Activated CD4-positive, alpha-beta T cell treated with anti-CD3 and anti-CD28 coated beads, Interleukin-2, Interleukin-6, amounts not matched to agents 100 ng/mL and 50 ng/mL, durations not matched to agents 16 hours and 8 hours (primary cell): ENCODE data around the gene ZSCAN9.

Experiments used
- DNase-seq: peaks from one replicate; pipeline ENCODE4 v3.0.0-alpha.2; 2020

The ZSCAN9 gene

DNA sequence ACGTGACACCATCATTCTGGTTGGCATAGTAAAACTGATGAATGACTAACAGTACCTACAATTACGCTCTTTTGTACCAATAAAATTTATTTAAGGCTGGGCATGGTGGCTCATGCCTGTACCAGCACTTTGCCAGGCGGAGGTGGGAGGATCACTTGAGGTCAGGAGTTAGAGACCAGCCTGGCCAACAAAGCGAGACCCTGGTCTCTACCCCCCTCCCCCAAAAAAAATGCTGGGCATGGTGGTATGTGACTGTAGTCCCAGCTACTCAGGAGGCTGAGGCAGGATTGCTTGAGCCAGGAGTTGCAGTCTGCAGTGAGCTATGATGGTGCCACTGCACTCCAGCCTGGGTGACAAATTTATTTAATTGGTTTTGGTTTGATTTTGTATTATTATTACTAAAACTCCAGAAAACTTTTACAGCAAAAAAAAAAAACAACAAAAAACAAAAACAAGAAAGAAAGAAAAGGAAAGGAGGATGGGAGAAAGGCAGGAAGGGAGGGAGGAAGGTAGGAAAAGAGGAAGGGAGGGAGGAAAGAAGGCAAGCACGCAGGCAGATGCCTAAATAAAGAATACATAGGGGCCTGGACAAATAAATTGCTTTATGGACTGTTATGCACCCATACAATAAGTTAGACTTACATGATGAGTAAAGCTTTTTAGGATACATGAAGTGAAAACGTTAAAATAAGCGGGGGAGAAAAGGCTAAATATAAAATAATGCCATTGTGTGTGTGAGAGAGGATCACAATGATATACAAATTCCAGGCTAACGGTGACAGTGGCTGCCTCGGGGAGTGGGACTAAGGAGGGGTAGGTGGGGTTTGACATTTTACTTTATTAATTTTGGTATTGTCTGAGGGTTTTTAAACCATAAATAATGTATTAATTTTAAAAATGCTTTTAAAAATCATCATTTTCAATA lies 682 bp upstream of the ZSCAN9 start:
- DNase-seq: no peak

DNA sequence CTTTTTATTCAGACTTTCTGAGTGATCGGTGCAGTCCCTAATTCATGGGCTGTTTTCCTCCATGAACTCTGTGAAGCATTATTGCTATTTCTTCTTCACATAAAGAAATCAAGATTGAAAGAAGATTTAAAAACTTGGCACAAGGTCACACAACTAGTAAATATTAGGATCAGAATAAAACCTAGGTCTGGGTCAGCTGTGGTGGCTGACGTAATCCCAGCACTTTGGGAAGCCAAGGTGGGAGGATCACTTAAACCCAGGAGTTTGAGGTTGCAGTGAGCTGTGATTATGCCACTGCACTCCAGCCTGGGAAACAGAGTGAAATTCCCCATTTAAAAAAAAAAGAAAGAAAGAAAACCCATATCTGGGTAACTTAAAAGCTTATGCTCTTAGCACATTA lies 1.4 kb downstream of the ZSCAN9 start:
- DNase-seq: no peak

DNA sequence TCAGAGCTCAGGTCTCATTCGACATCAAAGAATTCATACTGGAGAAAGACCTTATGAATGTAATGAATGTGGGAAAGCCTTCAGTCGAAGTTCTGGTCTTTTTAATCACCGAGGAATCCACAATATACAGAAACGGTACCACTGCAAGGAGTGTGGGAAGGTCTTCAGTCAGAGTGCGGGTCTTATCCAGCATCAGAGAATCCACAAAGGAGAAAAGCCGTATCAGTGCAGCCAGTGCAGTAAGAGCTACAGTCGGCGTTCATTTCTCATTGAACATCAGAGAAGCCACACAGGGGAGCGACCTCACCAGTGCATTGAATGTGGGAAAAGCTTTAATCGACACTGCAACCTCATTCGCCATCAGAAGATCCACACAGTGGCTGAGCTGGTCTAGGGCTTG lies 7.7 kb downstream of the ZSCAN9 start:
- DNase-seq: no peak

DNA sequence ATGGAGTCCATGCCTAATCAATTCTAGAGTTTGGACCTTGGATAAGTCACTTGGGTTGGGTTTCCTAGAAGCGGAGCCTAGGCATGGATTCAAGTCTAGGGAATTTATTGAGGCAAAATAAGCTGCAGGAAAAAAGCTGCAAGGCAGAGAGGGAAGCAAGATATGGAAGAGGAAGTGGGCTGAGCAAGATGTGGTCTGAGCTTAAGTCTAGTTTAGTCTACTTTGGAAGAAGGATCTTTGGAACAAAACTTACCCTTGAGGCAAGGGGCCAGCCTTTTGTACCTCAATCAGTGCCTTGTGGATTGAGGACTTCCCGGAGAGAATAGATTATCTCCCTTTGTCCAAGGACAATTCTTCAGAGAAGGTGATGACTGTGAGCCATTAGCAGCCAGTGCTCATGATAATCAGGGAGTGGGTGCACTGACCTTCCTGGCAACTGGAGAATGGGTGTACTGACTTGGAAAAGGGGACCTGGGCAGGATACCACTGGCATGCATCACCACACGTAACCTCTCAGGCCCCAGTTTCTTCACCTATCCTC lies 10.9 kb downstream of the ZSCAN9 start:
- no peak for DNase-seq

DNA sequence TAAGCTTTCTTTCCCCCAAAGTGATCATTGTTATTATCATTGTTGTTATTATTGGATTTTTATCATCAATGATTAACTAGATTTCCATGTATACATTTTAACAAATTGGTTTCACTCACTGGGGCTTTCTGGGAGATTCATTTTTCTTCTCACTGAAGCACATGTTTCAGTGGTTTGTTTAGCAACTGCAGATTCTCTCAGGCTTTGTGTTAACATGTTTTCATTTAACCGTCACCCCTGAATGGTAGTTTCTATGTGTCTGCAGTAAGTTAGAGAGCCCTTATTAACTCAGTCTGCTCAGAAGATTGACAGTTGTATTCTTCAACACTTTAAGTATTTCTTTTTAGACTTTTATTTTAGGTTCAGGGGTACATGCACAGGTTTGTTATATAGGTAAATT lies 14.6 kb downstream of the ZSCAN9 start:
- DNase-seq: no peak

DNA sequence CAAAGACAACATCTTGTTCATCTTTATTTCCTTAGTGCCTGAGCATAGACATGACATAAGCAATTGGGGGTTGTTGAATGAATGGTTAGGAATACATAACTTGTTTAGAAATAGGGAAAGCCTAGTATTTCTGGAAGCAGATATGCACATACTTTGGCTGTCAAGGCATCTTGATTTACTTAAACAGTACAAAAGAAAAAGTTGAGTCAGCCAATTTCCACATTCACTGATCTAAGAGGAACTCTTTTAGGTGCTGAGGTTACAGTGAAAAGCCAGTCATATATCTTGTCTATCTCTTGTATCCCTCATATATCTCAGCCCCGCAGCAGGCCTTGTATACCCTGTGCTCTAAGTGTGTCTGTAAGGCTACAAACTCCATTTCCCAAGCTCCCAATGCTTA lies 15.4 kb downstream of the ZSCAN9 start:
- DNase-seq: no peak

DNA sequence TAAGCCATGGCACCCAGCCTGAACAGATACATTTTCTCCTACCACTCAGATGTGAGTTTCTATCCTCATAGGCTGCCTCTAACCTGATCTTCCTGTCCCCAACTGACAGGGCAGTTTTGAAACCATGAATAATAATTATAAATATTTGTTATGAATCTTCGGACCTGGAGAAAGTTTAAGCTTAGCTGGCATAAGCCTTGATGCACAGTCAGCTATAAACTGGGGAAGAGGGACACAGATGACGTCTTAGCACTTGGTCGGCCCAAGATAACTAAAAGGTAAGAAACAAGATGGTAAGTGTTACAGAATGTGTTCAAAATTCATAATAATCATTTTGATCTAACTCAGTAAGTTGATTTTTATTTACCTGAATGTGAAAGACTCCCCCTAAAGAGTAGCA lies 18.9 kb downstream of the ZSCAN9 start:
- DNase-seq: no peak

DNA sequence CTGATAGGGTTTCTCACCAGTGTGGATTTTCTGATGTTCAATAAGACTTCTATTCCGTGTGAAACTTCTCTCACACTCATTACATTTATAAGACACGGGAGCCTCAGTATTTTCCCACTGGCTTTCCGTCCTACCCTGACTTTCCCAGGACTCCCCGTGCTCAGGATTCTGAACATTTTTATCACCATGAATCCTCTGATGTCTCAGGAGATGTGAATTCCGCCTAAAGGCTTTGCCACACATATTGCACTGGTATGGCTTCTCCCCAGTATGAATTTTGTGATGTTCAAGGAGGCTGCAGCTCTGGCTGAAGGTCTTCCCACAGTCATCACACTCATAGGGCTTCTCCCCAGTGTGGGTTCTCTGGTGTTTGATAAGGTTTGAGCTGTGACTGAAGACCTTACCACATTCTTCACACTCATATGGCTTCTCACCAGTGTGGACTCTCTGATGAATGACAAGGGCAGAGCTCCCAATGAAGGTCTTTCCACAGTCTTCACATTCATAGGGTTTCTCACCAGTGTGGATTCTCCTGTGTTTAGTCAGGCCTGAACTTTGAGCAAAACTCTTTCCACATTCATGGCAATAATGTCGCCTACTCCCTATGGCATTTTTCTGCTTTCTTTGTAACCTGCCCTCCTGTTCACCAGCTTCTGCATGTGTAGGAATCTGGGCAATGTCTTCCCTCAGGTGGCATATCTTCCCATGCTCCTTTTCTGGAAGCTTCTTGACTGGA lies 20.3 kb downstream of the ZSCAN9 start:
- no peak for DNase-seq

DNA sequence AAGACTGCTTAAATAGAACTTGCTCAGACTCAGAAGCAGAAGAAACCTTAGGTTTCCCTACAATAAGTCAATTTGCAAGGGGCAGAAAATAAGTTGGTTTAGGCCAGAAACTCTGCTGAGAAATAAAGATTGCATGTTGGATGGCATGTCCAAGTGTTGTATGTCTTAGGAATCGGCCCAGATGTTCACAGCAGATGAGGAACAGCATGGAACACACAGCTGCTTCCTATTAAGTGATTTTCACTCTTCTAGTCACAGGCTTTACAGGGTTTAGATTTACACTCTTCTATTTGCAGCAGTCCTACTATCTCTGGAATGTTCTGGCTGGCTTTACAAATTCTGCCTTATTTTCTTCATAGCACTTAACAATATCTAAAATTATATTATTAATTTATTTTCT lies 23.8 kb downstream of the ZSCAN9 start:
- no peak for DNase-seq

DNA sequence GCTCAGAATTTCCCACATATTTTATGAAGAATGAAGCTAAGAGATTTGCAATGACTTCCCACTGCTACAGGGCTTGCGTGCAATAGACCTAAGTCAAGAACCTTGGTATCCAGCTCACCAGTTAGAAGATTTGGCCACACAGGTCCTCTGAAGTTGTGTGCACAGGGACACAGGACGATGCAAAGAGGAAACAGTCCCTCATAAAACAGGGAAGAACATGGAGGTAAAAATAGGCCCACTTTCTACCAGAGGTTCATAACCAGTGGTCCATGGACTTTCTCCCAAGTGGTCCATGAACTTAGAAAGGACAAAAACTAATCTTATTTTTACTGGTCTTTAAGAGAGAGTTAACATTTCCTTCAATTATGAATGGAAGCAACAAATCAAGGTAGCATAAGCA lies 25.7 kb downstream of the ZSCAN9 start:
- no peak for DNase-seq

DNA sequence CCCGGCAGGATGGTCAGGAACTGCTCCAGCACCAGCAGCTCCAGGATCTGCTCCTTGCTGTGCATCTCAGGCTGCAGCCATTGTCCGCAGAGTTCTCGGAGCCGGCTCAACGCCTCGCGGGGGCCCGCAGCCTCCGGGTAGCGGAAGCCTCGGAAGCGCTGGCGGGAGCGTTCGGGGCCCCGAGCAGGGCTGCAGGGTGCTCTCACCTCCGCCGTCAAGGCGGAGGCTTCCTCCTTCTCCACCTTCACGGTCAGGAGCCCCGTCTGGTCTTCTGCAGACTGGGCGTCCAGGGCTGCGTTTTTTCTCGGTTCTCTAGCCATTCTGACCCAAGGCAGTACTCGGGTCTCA lies 26.6 kb downstream of the ZSCAN9 start:
- DNase-seq: peak; percentile 58

DNA sequence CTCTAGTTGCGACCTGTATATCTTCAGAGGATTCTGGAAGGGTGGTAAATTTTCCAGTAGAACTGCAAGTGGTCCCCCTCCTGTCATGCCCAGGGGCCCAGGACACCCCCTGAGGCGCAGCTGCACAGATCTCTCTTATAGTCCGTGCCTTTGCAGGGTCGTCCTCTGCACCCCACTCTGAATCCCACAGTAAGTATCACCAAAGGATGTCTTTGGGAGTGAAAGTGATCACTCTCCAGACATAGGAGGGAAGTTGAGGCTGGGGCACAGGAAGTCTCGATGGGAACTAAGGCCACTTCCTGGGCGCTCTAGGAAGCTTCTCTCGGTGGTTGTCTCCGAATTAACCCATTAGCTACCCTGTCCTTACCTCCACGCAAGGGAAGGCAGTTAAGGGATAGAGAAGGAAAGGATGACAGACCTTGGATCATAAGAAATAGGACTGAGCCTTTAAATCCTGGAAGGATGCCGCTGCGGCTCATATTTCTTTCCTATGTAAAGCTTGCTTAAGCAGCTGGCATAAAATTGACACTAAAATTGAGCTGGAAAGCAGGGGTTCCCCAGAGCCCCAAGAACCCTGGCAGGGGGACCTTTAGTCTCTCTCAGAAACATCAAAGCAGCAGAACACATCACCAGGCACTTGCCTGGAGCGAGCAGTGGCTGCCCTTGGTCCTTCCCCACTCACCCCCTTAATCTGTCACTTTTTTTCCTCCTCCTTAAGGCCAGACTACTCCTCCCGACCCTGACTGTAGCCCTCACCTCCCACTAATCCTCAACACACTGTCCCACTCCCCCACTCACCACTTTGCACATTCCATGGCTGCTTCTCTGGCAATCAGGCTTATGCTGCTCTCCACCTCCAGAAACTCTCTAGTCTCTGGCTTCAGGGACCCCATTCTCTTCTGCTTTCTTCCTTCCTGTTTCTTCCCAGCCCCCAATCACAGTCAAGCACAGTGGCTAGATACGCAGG lies 27.2 kb downstream of the ZSCAN9 start, which contains the start of gene ZKSCAN4:
Gene ZKSCAN4 (minus strand): TSS at position 261 of the 967 bp plus-strand sequence. CDS start 289 bp downstream, outside the sequence.
- DNase-seq: peak; percentile 85

DNA sequence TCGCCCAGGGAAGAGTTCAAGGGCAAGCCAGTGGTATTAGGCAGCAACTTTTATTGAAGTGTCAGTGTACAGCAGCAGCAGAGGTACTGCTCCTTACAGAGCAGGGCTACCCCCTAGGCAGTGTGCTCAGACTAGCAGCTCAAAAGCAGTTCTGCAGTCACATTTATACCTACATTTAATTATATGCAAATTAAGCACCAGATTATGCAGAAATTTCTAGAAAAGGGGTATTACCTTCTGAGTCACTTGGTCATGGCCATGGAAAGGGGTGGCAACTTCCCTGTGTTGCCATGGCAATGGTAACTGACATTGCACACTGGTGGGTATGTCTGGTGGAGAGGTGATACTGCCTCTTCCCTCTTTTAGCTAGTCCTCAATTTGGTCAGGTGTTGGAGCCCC lies 29.0 kb downstream of the ZSCAN9 start:
- DNase-seq: peak; percentile 5

DNA sequence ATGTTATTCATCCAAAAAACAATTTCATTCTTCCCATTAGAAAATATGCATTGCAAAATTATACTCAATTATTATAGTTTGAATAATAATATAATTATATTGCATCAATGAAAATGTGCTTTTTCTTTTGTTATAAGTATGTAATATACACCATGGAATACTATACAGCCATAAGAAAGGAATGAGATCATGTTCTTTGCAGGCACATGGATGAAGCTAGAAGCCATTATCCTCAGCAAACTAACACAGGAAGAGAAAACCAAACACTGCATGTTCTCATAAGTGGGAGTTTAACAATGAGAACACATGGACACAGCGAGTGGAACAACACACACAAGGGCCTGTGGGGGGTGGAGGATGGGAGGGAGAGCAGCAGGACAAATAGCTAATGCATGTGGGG lies 32.0 kb downstream of the ZSCAN9 start:
- no peak for DNase-seq

DNA sequence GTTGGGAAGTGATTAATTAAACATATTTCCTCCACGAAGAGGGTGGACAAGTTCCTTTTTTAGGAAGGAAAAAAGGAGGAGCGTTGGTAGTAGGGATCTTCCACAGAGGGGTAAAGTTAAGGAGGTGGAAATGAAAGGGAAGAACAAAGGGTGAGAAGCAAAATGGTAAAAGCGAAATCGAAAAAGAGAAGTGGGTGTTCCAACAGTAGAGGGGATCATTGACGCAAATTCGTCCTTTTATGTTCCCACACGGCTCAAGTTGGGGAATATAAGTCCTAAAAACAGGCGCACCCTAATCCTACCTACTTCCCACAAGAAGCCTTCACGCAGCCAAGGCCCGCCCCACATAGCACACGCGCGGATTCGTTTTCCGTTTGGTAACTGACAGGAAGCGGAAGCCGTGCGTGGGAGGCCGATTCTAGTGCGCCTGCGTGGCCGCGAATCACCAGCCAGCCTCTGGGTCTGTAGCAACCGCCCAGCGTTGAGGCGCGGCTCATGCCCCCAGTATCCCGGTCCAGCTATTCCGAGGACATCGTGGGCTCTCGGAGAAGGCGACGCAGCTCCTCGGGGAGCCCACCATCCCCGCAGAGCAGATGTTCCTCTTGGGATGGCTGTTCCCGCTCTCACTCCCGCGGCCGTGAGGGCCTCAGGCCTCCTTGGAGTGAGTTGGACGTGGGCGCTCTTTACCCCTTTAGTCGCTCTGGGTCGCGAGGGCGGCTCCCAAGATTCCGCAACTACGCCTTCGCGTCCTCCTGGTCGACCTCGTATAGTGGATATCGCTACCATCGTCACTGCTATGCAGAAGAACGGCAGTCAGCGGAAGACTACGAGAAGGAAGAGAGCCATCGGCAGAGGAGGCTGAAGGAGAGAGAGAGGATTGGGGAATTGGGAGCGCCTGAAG lies 34.1 kb downstream of the ZSCAN9 start, which contains the start of gene NKAPL:
Gene NKAPL (plus strand): TSS at position 421 of the 901 bp plus-strand sequence. CDS start 75 bp downstream, at position 496.
- DNase-seq: peak; percentile 38

DNA sequence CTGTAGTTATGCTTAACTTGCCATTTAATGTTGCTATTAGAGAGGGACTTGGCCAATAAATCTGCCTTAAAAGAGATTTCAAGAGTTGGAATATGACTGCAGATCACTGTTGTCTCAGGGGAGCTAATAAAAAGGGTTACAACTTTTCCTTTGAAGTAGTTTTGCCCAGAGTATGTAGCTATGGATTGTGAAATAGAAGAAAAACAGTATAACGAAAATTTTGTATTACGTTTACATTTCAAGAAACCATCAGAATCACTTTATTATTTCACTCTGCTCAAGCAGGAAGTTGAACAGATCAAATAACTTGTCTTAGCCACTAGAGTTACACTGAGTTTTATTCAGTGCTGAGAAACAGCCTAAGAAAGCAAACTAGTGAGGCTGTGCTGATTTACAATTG lies 38.8 kb downstream of the ZSCAN9 start:
- no peak for DNase-seq

DNA sequence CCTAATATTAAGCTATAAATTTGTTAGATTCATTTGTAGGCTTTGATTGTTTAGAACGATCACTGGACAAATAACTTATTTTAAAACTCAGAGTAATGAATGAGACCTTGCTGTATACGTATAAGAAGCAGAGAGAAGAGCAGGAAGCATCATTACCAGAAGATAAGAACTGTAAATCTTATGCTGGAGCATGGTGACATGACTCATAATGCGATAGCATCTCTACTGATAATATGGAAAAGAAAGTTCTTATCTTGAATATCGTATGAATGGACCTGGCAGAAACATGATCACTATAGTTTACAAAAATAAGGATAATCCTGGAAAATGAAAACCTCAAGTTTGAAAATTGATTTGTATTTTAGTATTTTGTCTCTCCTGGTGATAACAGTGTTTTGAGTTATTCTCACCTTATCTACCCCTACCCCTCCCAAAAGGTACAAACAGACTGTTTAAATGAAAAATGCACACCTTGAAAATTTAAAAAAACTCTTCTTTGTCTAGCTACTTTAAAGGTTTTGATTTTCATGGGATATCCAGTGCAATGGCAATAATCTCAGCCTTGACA lies 39.8 kb downstream of the ZSCAN9 start:
- no peak for DNase-seq

DNA sequence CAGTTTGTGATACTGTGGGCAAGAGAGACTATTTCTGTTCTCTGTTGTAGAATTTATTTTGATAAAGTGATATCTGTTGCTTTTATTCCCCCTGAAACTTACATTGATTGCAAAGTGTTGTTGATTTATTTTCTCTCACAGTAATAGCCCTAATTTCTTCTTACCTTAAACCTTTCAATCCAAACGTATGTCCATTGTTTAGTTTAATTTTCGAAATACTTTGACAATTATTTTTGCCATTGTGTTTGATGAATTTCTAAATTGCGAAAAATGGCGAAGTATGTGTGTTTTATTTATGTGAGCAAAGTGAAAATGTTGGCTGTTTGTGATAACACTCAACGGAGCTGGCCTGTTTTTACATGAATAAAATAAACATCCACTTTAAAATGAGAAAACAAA lies 41.5 kb downstream of the ZSCAN9 start:
- DNase-seq: no peak

DNA sequence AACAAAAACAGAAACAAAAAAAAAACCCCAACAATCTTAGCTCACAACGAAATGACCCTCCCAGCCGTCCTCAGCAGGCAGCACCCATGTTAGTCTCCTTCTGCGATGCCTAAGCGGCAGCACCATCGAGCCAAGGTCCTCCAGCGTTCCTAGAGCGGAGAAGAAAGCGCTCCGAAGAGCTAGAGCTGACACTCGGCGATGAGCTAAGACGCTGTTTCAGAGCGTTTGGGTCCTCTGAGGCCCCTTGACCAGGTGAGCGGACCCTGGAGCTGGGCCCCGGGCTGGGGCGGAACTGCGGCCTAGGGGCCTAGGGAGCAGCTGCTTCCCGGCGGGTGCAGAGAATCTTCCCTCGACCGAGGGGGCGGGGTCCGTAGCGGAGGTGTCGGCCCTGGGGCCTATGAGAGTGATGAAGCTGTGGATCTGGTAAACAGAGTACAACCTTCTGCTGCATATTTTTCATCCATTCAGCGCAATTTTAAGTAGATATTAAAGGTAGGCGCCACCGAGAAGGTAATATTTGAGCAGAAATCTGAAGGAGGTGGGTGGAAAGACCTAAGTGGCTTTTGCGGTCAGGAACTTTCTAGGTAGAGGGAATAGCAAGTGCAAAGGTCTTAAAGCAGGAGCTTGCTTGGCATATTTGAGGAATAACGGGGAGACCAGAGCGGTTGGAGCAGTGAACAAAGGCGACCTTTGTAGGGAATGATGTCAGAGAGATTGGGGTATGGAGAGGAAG lies 42.1 kb downstream of the ZSCAN9 start, which contains the start of gene ZSCAN26:
Gene ZSCAN26 (plus strand): TSS at position 182 of the 733 bp plus-strand sequence. CDS start 4,777 bp downstream, outside the sequence.
- DNase-seq: peak; percentile 87

DNA sequence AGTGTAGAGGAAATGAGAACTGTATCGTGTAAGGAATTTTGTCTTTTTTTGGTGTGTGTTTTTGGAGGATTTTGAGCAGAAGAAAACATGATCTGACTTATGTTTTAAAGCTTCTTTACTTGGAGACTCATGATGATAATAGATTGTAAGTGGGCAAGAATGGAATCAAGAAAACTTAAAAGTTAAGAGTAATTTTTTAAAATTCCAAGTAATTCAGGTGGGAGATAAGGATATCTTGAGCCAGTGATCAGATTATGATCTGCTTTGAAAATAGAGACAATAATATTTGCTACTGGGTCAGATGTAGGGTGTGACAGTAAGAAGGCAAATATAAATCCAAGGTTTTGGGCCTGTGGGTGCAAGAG lies 42.6 kb downstream of the ZSCAN9 start:
- DNase-seq: no peak
